ENCODE results near the gene VSIG10L. TPM values are rescaled to one million over a fixed set of nuclear protein-coding genes. Genes with fewer than 3 reads are reported as not detected.

Gene VSIG10L
- total RNA-seq, 1 experiment from 2014 or later, result 11.6 TPM

- no peak for ATAC-seq
- ChIA-PET CTCF (interaction anchor here (1.1 kb wide), 1 partner anchor 20 kb away, joined by 3 read pairs; no protein-coding TSS in a partner anchor), POLR2A (no interaction called here)
- Mint-ChIP-seq H3K4me1 (peaks cover 24% of the 10 kb centered on the region), H3K27ac (no peak overlapping the region), H3K36me3 (no peaks in the 10 kb centered on the region), H3K4me3 (no peak overlapping the region), H3K9me3 (no peaks in the 10 kb centered on the region), H3K27me3 (ENCODE audit: low read depth) (no peaks in the 10 kb centered on the region)
- TF ChIP-seq FOXJ3 (CRISPR knock-in tag; IDR thresholded peaks at IDR 0.05; ENCODE audit: borderline replicate concordance) (no peak), SMAD3 (CRISPR knock-in tag; IDR thresholded peaks at IDR 0.05; ENCODE audit: borderline replicate concordance) (no peak), MAX (CRISPR knock-in tag; IDR thresholded peaks at IDR 0.05) (no peak), SOX15 (CRISPR knock-in tag; IDR thresholded peaks at IDR 0.05) (no peak), TP53 (CRISPR knock-in tag; IDR thresholded peaks at IDR 0.05) (no peak), ZBTB21 (CRISPR knock-in tag; IDR thresholded peaks at IDR 0.05; ENCODE audit: borderline replicate concordance) (no peak), FOXP4 (CRISPR knock-in tag; IDR thresholded peaks at IDR 0.05) (no peak), FOXP1 (CRISPR knock-in tag; IDR thresholded peaks at IDR 0.05; ENCODE audit: borderline replicate concordance) (no peak), CREB1 (CRISPR knock-in tag; IDR thresholded peaks at IDR 0.05) (no peak), RELA (CRISPR knock-in tag; IDR thresholded peaks at IDR 0.05; ENCODE audit: borderline replicate concordance) (no peak), ETV6 (CRISPR knock-in tag; IDR thresholded peaks at IDR 0.05) (no peak), ZNF281 (CRISPR knock-in tag; IDR thresholded peaks at IDR 0.05) (no peak), ATF2 (CRISPR knock-in tag; IDR thresholded peaks at IDR 0.05; ENCODE audit: borderline replicate concordance, low read depth) (no peak)
- DNase-seq (ENCODE audit: low spot score), result no peak
Observed at GRCh38 chr19:51359294-51359693, 17.4 kb upstream of the VSIG10L start.

- POLR2A ChIA-PET, result no interaction called here
- no peak overlapping the region for H3K27ac Mint-ChIP-seq
- H3K4me3 Mint-ChIP-seq, result no peak overlapping the region
- no peak for DNase-seq (ENCODE audit: low spot score)
- no peak for TF ChIP-seq SP1 (CRISPR knock-in tag; conservative IDR thresholded peaks at IDR 0.05)
- no peak for TF ChIP-seq SMAD3 (CRISPR knock-in tag; IDR thresholded peaks at IDR 0.05; ENCODE audit: borderline replicate concordance)
- TF ChIP-seq AFF4 (CRISPR knock-in tag; IDR thresholded peaks at IDR 0.05; ENCODE audit: borderline replicate concordance), result no peak
- TF ChIP-seq AR (CRISPR knock-in tag; IDR thresholded peaks at IDR 0.05), result no peak
- no peak for TF ChIP-seq ELF4 (CRISPR knock-in tag; IDR thresholded peaks at IDR 0.05; ENCODE audit: low read depth)
- H3K4me1 Mint-ChIP-seq, result peaks cover 20% of the 10 kb centered on the region
- ATAC-seq, result no peak
- CTCF ChIA-PET, result no interaction called here
- H3K9me3 Mint-ChIP-seq, result no peaks in the 10 kb centered on the region
- H3K27me3 Mint-ChIP-seq (ENCODE audit: low read depth), result no peaks in the 10 kb centered on the region
- no peaks in the 10 kb centered on the region for H3K36me3 Mint-ChIP-seq
Observed at GRCh38 chr19:51357952-51358351, 16.0 kb upstream of the VSIG10L start.

All from WTC11 (cell line).